Stimulated activated CD4-positive, alpha-beta T cell treated with anti-CD3 and anti-CD28 coated beads, Interleukin-1b, Interleukin-23, amount 100 ng/mL, for 24 hours (primary cell): ENCODE results near the gene CRHR1.

ENCODE experiments used
- DNase-seq, 4 experiments: peaks; one replicate each; pipeline ENCODE4 v3.0.0-alpha.2; 2020; ENCODE audit warnings: low read depth in 4 of 4, low spot score in 1 of 4

The CRHR1 gene

DNA sequence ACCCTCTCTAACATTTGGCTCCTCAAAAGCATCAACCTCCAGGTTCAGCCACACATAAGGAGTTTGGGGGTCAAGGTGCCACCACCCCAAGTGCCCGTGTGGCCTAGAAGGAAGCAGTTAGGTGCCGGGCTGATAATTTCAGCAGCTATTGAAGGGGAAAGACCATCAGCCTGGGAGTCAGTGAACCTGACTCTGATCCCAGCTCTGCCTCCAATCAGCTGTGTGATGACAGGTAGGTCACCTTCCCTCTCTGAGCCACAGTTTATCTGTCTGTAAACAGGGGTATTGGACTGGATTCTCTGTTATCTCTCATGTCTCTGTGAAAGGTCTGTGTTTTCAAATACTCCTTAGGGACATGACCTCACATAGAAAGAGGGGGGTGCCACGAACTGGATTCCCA lies 3.9 kb downstream of the CRHR1 start:
- DNase-seq, result no peak

DNA sequence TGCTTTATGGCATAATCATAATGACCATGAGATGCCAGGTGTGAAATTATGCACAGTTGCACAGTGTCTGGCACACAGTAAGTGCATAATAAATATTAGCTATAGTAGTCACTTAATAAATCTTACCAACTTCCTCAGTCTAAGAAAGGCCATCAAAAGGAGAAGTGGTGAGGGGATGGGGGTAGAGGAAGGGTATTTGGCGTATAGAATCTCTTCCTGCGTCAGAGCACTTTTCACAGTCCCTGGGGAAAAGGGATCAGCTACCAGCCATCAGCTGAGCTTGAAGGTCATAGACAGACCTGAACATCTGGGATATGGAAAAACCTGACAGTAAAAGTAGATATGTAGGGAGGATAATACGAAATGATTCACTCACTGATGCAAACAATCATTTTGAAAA lies 5.8 kb downstream of the CRHR1 start:
- DNase-seq, result no peak

DNA sequence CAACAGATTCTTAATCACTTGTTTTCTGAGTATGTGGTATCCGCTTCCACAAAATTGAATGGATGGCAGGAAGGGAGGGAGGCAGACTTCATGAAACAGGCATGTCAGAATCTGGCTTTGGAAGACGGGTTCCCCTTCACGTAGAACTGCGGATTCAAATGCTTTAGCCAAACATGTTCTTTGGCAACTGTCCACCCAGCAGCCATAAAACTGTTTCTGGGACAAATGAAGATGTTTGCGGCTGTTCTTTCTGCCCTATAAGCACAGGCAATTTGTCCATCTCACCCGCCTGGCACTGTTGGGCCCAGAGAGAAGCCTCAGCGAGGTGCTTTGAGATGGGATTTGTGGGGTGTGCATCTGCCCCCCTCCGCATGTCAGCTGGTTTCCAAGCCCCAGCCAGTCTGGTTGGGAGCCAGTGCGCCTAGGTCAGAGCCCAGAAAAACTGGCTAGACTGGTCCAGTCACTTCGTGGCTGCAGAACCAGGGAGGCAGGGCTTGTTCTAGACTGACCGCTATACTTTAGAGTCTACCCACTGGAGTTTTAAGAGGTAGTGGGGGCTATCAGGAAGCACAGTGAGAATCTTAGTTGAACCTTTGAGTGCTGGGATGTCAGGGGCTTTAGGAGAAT lies 6.3 kb downstream of the CRHR1 start:
- no peak for DNase-seq

- DNase-seq, result no peak
Observed at GRCh38 chr17:45791041-45791582, 7.0 kb downstream of the CRHR1 start.

DNA sequence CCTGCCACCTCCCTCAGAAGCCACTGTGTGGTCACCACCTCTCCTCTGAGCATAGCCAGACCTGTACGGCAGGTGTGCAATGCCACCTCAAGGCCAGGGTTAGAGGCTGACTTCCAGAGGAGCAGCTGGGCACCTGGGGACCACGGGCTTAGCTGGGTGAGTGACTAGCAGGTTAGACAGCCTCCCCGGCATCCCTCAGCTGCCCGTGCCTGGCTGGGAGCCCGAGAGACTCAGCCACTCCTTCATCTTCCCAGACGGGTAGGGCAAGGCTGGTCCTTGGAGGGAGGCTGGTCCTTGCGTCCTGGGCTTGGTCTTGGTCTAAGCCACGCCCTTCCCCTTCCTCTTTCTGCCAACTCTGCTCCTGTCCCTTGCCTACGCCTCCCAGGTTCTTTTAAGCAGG lies 7.8 kb downstream of the CRHR1 start:
- no peak for DNase-seq

DNA sequence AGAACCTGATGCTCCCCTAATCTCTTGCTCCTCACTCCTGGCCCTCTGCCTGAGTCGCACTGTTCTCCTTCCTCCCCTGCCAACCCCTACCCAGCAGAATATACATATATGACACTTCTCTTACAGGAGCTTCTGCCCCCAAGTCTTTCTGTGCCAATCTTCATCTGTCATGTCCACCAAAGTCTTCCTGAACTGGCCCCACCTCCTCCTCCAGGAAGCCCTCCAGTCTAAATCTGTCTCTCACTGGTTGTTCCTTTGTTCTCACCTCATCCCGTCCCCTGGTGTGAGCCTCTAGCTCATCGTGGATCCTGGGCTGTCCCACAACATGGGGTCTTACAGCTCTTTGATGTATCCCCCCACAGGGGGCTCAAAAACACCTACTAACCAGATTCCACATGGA lies 8.3 kb downstream of the CRHR1 start:
- no peak for DNase-seq

GRCh38 chr17:45792995-45793755 lies 9.1 kb downstream of the CRHR1 start:
- DNase-seq, result no peak

DNA sequence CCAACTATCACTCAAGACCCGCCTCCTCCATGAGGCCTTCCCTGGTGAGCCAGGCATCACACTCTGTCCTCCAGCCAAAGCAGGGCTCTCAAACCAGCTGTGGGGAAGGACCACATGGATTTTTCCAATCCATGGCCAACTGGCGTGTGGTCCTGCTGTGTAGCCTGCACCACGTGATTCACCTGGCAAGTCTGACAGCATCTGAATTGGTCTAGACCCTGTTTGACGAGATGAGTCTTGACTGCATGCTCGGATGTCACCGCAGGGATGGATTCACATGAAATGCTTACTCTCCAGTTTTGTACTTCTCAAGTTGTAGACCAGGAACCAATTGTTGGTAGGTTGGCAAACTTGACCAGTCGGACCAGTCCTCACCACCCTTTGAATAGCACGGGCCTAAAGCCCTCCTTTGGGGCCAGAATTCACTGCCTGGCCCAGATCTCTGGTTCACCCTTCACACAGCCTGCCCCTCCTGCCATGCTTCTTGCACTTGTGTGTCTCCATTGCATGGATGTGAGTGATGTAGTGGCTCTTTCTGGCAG lies 9.9 kb downstream of the CRHR1 start:
- no peak for DNase-seq

DNA sequence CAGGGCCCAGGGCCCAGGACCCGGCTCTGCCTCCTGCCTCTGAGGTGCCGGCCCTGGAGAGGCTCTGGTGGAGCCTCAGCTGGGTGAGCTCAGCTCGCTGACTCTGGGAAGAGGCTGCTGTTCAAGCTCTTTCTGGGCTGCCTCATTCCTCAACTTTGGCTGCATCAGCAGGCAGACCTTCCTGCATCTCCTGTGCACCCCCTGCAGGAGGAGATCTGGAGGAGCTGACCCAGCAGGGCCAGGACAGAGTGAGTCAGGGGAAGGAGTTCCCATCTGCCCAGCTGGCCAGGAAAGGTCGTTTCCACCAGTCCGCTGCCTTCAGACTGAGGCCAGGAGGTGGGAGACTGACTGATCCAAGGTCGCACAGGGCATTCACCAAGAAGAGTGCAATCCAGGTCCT lies 10.7 kb downstream of the CRHR1 start:
- no peak for DNase-seq

DNA sequence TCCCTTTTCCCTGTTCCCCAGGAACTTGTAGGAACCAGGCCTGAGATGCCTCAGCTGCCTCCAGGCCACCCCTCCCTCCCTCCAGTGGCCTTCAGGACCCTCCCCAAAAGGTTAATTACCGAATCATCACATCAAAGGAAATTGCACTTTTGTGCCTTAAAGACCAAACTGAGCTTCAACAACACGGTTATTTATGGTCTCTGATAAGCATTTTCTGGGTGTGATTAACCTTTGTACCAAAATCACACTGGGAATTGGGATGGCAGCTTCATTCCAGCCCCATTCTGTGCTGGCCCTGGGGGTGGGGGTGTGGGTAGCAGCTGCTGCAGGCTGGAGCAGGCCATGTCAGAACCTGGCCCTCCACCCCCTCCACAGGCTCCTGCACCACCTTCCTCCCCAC lies 16.7 kb downstream of the CRHR1 start:
- no peak for DNase-seq

DNA sequence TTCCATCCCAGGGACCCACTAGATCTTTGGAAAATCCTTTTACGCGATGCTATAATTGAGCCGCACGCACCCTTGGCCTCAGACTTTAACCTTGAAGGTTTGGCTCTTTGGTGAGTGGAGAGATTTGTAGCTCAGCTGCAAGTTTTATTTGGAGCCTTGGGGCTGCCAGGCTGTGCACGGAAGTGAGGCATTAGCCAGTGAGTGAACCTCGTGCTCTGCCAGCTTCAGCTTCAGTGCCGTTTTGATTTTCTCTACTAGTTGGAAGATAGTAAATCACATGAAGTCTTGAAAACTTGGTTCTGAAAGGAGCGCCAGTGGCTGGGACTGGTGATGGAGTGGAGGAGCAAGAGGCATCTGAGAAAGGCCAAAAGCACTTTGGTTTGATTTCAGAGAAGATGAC lies 17.3 kb downstream of the CRHR1 start:
- no peak for DNase-seq

DNA sequence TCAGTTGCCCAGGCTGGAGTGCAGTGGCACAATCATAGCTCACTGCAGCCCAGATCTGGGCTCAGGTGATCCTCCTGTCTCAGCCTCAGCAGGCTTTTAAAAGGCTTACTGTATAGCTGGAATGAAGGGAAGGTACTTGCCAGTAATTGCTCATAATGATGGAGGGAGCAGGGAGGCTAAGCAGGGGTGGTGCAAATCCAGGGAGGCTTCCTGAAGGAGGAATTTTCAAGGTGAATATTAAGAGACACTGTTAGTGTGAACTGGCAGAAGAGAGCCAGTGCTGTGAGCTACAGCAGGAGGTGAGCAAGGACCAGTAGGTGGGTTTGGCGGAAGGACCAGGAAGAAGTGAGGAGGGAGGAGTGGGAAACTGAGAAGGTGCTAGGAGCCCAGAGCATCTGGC lies 24.7 kb downstream of the CRHR1 start:
- DNase-seq, result no peak

DNA sequence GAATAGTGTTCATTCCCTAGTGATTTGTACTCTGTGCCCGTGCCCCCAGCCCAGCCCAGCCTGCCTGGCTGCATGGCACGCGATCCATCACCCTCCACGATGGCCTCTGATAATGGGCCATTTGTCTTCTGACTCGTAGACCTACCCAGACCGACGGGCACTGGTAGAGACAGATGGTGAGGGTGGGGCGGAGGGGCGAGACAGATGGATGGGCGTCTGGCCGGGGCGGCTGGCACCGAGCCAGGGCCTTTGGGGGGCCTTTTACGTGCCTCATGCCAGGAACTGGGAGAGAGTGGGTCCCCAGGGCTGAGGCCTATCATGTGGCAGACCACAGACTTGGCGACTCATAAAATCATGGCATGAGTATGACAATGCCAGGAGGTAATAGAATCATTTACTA lies 25.4 kb downstream of the CRHR1 start:
- DNase-seq, result no peak

- DNase-seq, result no peak
Observed at GRCh38 chr17:45812102-45812501, 28.0 kb downstream of the CRHR1 start.

GRCh38 chr17:45813048-45813725 lies 29.1 kb downstream of the CRHR1 start:
- no peak for DNase-seq

- DNase-seq, result no peak
Observed at GRCh38 chr17:45814622-45815606, 30.8 kb downstream of the CRHR1 start.

DNA sequence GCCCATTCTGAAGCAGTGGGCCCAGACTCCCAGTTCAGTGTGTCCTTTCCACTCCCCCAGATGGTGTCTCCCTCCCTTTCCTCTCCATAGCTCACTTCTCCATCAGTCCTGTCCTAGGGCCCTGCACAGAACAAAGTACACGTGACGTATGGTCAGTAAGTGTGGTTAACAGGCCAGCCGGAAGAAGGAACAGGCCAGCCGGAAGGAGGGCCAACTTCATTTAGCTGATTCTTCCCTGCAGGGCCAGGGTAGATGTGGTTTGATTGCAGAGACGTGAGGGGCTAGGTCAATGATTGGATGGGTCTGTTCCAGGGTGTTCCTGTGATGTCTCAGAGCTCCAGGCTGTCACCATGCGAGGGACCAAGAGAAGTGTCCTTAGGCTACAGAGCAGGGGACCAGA lies 31.6 kb downstream of the CRHR1 start:
- DNase-seq, result no peak

DNA sequence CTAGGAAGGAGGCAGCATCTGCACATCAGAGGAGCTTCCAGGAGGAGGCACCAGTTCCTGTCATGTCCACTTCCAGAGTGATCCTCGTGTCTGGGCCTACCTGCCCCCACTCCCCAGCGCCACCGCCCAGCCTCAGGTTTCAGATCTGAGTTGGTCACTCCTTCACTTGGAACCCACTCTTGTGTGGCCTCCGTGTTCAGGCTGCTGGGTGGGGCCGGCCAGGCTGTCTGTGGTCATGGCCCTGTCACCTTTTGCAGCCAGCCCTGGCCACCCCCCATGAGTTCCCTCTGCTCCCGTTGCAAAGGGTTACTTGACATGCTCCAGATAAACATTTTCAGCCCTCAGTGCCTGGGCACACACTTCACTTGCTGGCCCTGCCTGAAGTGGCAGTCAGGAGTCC lies 33.9 kb downstream of the CRHR1 start:
- no peak for DNase-seq

DNA sequence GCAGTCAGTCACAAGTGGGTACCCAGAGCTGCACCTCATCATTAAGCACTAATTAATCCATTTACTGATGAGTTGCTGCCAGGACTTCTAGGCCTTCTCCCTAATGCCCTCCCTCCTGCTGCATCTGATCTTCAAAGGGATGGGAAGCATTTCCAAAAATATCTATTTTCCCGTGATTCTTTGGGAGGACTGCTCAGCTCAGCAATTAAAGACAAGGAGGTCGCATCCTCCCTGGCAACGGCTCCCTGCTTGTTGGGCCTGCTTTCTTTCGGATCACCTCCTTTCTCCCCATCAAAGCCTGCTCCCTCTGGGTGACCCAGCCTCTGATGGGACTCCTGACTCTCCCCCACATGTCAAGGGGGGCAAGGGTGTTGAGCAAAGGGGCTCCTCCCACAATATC lies 34.6 kb downstream of the CRHR1 start:
- DNase-seq, result no peak

DNA sequence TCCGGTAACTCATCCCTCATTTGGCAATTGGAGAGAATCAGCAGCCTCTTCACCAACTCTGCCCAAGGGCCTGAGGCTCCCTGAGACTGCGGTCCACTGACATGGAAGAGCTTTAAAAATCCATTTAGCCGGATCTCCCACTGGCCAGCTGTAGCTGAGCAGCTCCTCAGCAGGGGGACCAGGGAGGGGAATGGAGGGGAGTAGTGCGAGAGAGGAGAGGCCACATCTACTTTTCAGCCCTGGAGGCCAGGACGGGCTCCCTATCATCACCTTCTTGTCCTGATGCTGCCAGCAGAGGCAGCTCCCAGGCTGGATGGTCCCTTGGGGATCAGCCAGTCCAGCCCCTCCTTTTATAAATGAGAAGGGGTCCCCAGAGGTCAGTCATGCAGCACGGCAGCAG lies 35.5 kb downstream of the CRHR1 start:
- DNase-seq, result no peak
